Stimulated activated CD8-positive, alpha-beta memory T cell treated with anti-CD3 and anti-CD28 coated beads, Interleukin-12 subunit alpha, Interleukin-12 subunit beta, amount 100 ng/mL, for 4 hours (primary cell): ENCODE results near the gene PIK3CB.
"Not testable (repeated sequence)": the region's sequence is repeated elsewhere in the genome, so short reads cannot be mapped to it uniquely, and the experiment has no call there.

ENCODE experiments used
- DNase-seq: peaks from one replicate; pipeline ENCODE4 v3.0.0-alpha.2; 2020; ENCODE audit warnings: low read depth

PIK3CB gene

DNA sequence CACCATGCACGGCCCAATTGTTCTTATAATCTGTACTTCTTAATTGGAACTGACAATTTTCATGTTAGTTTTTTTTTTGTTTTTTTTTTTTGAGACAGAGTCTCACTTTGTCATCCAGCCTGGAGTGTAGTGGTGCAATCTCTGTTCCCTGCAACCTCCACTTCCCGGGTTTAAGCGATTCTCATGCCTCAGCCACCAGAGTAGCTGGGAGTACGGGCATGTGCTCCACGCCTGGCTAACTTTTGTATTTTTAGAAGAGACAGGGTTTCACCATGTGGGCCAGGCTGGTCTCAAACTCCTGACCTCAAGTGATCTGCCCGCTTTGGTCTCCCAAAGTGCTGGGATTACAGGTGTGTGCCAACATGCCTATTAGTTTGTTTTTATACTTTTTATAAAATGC lies 153.8 kb downstream of the PIK3CB start:
- DNase-seq = not testable (repeated sequence)

GRCh38 chr3:138678874-138679392 lies 155.8 kb downstream of the PIK3CB start:
- DNase-seq = no peak

DNA sequence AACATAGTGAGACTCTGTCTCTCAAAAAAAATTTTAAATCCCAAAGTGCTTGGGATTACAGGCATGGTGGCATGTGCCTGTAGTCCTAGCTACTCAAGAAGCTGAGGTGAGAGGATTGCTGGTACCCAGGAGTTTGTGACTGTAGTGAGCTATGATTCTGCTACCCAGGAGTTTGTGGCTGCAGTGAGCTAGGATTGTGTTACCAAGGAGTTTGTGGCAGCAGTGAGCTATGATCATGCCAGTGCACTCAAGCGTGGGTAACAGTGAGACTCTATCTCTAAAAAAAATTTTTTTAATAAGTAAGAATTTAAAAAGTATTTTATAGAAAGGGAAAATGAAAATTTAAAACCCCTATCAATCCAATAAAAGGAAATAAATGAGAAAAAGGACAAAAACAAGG lies 156.6 kb downstream of the PIK3CB start:
- no peak for DNase-seq

DNA sequence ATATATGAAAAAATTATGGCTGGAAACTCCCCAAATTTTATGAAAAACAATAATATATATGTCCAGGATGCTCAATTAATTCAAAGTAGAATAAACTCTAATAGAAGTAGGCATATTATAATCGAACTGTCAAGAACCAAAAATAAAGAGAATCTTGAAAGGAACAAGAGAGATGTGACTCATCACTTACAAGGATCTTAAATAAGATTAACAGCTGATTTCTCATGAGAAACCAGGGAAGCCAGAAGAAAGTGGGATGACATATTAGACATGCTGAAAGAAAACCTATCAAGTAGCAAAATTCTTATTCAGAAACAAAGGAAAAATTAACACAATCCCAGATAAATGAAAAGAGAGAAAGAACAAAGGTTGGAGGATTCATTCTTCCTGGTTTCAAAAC lies 159.3 kb downstream of the PIK3CB start:
- no peak for DNase-seq

DNA sequence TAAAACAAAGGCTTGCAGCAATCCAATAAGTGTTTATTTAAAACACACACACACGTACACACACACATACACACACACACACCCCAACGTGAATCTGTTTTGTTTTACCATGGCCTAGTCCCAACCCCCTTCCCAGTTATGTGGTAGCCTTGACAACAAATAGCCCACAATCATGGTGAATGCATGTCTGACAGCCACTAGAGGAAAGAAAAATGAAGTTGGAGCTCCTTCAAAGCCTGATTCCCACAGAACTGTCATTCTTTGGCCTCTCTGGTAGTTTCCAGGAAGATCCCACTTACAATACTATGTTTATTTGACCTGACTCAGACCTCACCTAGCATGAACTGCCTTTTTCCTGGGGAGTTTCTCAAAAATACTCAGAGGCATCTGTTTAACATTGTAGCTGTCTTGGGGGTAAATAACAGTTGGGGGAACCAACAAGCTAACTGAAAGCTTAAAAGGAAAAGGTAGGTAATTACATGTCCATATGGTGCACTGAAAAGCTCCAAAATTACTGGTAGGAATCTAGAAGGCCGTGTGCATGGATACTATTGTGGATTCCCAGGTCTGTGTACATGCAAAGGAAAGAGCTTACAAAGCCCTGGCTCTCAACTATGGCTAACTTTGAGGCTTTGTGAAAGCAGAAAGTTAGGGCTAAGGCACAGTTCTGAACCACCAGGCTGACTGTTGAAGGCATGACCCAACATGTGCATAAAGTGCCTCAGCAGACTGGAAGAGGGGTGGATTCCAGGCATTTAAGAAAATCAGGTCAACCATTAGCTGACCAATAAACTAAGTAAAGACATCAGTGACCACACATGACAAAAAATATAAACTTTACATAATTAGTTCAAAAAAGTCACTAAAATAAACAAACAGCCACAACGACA lies 160.8 kb downstream of the PIK3CB start:
- DNase-seq = no peak

- no peak for DNase-seq
These were observed 164.3 kb downstream of the PIK3CB start for GRCh38 chr3:138670407-138670806.

DNA sequence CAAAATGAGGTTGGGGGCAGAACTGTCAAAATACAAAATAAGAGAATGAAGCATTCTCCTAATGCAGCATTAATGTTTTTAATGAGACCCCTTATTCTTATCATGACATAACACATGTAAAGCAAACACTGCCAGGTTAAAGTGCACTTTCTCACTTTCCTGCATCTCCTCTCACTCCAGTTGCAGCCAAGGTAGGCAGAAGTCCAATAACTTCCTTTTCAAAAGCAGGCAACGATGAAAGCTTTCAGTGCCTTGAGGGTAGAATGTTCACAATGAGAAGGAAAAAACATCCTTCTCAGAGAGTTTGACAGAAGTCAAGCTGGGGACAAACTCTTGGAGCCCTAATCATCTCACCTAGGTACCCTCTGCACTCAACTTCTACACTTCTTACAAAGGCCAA lies 166.6 kb downstream of the PIK3CB start:
- DNase-seq = no peak

GRCh38 chr3:138657508-138657907 lies 177.2 kb downstream of the PIK3CB start:
- DNase-seq = no peak

- DNase-seq = no peak
These were observed 181.2 kb downstream of the PIK3CB start for GRCh38 chr3:138653567-138653966.

- no peak for DNase-seq
These were observed 185.6 kb downstream of the PIK3CB start for GRCh38 chr3:138649134-138649533.

- no peak for DNase-seq
These were observed 188.2 kb downstream of the PIK3CB start for GRCh38 chr3:138646513-138646912.

DNA sequence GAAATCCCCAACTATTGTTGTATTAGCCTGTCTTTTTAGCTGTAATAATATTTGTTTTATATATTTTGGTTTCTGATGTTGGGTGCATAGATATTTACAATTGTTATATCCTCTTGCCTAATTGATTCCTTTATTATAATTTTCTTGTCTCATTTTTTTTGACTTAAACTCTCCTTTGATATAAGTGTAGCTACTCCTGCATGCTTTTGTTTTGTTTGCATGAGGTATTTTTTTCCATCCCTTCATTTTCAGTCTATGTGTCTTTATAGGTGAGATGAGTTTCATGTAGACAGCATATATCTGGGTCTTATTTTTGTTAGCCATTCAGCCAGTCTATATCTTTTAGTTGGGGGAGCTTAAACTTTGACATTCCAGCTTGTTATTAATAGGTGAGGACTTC lies 188.7 kb downstream of the PIK3CB start:
- DNase-seq = no peak

GRCh38 chr3:138642927-138643253 lies 191.8 kb downstream of the PIK3CB start:
- DNase-seq = no peak

DNA sequence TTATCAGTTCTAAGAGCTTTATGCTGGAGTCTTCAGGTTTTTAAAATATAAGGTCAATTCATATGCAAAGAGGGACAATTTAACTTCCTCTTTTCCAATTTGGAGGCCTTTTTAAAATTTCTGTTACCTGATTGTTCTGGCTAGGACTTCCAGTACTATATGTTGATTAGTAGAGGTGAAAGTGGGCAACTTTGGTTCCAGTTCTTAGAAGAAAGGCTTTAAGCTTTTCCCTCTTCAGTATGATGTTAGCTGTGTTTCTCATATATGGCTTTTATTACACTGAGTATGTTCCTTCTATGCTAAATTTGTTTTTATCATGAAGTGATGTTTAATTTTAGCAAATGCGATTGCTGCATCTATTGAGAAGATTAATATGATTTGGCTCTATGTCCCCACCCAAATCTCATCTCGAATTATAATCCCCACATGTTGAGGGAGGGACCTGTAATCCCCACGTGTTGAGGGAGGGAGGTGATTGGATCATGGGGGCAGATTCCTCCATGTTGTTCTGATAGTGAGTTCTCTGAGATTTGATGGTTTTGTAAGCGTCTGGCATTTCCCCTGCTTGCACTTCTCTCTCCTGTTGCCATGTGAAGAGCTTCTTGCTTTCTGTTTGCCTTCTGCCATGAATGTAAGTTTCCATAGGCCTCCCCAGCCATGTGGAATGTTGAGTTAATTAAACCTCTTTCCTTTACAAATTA lies 192.4 kb downstream of the PIK3CB start:
- DNase-seq = no peak

GRCh38 chr3:138640537-138640936 lies 194.2 kb downstream of the PIK3CB start:
- no peak for DNase-seq

- DNase-seq = no peak
These were observed 196.1 kb downstream of the PIK3CB start for GRCh38 chr3:138638641-138639040.

DNA sequence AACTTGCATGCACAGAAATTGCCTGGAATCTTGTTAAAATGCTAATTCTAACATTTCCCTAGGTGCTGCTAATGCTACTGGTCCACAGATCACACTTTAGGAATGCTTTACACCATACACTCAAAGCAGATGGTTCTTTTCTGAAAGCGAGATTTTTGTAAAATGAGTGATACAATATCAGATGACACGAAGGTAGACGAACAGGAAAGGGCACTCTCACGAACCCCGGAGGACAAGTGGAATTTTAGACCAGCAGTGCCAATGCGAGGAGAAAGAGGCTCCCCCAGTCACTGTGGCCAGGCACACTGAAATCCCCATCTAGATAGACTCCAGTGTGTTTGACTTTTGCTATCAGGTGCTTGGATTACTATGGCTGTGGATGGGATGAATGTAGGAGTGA lies 205.2 kb downstream of the PIK3CB start:
- DNase-seq = no peak

GRCh38 chr3:138625707-138626365 lies 208.9 kb downstream of the PIK3CB start:
- no peak for DNase-seq

- no peak for DNase-seq
These were observed 210.2 kb downstream of the PIK3CB start for GRCh38 chr3:138624518-138624917.

DNA sequence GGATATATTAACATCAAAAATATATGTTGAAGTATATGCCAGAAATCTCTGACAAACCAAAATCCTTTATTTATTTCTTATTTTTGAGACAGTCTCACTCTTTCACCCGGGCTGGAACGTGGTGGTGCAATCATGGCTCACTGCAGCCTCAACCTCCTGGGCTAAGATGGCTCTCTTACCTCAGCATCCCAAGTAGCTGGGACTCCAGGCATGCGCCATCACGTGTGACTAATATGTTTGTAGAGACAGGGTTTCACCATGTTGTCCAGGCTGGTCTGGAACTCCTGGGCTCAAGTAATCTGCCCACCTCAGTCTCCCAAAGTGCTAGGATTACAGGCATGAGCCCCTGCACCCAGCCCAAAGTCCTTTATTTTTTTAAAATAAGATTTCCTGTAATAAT lies 214.3 kb downstream of the PIK3CB start:
- no peak for DNase-seq

- no peak for DNase-seq
These were observed 219.3 kb downstream of the PIK3CB start for GRCh38 chr3:138615462-138615861.

DNA sequence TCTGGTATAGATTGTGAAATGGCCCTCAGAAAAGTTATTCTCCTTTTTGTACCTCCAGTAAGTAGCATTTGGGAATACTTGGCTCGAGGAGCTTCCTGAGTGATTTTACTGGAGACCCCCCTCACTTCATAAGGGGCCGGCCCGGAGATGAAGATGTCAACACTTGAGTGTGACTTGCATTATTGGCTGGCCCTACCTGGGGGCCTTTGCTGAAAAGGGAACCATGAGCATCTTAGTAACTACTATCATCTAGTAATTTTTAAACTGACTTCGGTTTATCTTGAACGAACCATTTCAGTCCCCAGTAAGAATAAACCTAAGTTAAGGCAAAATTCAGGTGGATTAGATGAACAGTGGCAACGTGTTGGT lies 224.8 kb downstream of the PIK3CB start:
- no peak for DNase-seq
